HepG2 (cell line): ENCODE data around the gene TGFBI. TPM values are rescaled to one million over a fixed set of nuclear protein-coding genes. Genes with fewer than 3 reads are reported as not detected.
A peak's percentile ranks its signal among the peaks of the same experiment; 100 is the strongest.

Source experiments
- ATAC-seq: fragments of 200-7000 bp; cut with Tn5 transposase; 3 replicates; pipeline ENCODE4 v1.9.1; 2020; ENCODE audit warnings: mild to moderate bottlenecking, moderate library complexity
- BruUV-seq: library from RNA; stranded (reverse); fragments of 400-500 nt; replicated peaks from 2 replicates; lab custom pipeline; 2021; lab: Mats Ljungman, UMichigan
- CTCF ChIA-PET: fragments of 300-600 bp; formaldehyde crosslinking; extraction: SDS; loops from one replicate; lab custom pipeline; 2021; ENCODE audit warnings: low total read pairs, inconsistent platforms, low intra/inter-chr PET ratio; lab: Yijun Ruan, JAX
- POLR2A ChIA-PET: fragments of 350-600 bp; sonication (Branson Sonifier 250); formaldehyde crosslinking; loops from one replicate; lab custom pipeline; 2020; ENCODE audit warnings: antibody characterized with exemption, inconsistent platforms; lab: Yijun Ruan, JAX
- DNase-seq: peaks from one replicate; pipeline ENCODE4 v3.0.0-alpha.2; 2015; ENCODE audit warnings: low spot score
- FAIRE-seq: peaks from 3 replicates; lab custom pipeline; 2011; peaks lifted over from hg19 to GRCh38; lab: Jason Lieb, UNC
- H2AFZ ChIP-seq: one replicate; pipeline ENCODE4 v1.6.1; 2011; ENCODE audit warnings: low read length, inconsistent platforms
- H3K27ac ChIP-seq: fragments of 300-600 bp; 3 replicates; pipeline ENCODE4 v1.8.0; 2011; ENCODE audit warnings: mixed run types, mild to moderate bottlenecking, mixed read lengths, low read length, inconsistent platforms; ENCODE audit not compliant: insufficient read depth; ENCODE audit errors: extremely low read length
- H3K27me3 ChIP-seq, 2 experiments: fragments of 200-600 bp in 1 of 2; 2 replicates in 1 of 2; 3 replicates in 1 of 2; pipeline versions ENCODE4 v1.6.0 to v1.8.0; 2011; ENCODE audit warnings: low read length in 2 of 2, mild to moderate bottlenecking in 2 of 2, moderate library complexity in 2 of 2, inconsistent platforms in 1 of 2; ENCODE audit not compliant: insufficient read depth in 2 of 2, control insufficient read depth in 1 of 2
- H3K36me3 ChIP-seq, 2 experiments: fragments of 200-600 bp in 1 of 2; replicated peaks in 1 of 2; 2 replicates in 1 of 2; 3 replicates in 1 of 2; pipeline versions ENCODE4 v1.5.1 to v1.8.0; 2011; ENCODE audit warnings: low read length in 2 of 2, inconsistent platforms in 1 of 2; ENCODE audit not compliant: insufficient read depth in 2 of 2, control insufficient read depth in 1 of 2
- H3K4me1 ChIP-seq: 2 replicates; pipeline ENCODE4 v1.5.1; 2012; ENCODE audit warnings: low read length, inconsistent platforms; ENCODE audit not compliant: insufficient read depth
- H3K4me2 ChIP-seq: 2 replicates; pipeline ENCODE4 v1.6.0; 2011; ENCODE audit warnings: low read depth, low read length, inconsistent platforms
- H3K4me3 ChIP-seq, 3 experiments: fragments of 200-600 bp in 1 of 3; sonication (generic), shearing (Covaris generic) in 1 of 3; replicated peaks in 1 of 3; 2 replicates each; pipeline ENCODE4 v1.5.1; 2011 to 2016; ENCODE audit warnings: low read length in 3 of 3, inconsistent platforms in 2 of 3, low read depth in 2 of 3, mild to moderate bottlenecking in 2 of 3, control low read depth in 1 of 3, mixed read lengths in 1 of 3; ENCODE audit not compliant: insufficient read depth in 1 of 3
- H3K79me2 ChIP-seq: one replicate; pipeline ENCODE4 v1.6.1; 2011; ENCODE audit warnings: low read length, inconsistent platforms; ENCODE audit not compliant: insufficient read depth
- H3K9ac ChIP-seq: 2 replicates; pipeline ENCODE4 v1.6.0; 2011; ENCODE audit warnings: mild to moderate bottlenecking, low read depth, low read length, inconsistent platforms; ENCODE audit not compliant: insufficient read depth
- H3K9me3 ChIP-seq: 2 replicates; pipeline ENCODE4 v1.5.1; 2012; ENCODE audit warnings: mild to moderate bottlenecking, low read length
- H4K20me1 ChIP-seq: 2 replicates; pipeline ENCODE4 v1.6.0; 2011; ENCODE audit warnings: inconsistent platforms, mild to moderate bottlenecking, low read length, moderate library complexity; ENCODE audit not compliant: insufficient read depth
- BHLHE40 ChIP-seq: IDR thresholded peaks from 2 replicates; pipeline ENCODE4 v1.6.1; 2011; ENCODE audit warnings: low read length, improper control_type of control experiment
- CHD4 ChIP-seq: fragments of 200-600 bp; sonication (generic); IDR thresholded peaks from 2 replicates; pipeline ENCODE4 v1.7.0; 2017; ENCODE audit warnings: mild to moderate bottlenecking, low read length, borderline replicate concordance
- ESRRA ChIP-seq: sonication (generic); formaldehyde crosslinking; IDR thresholded peaks from 2 replicates; pipeline ENCODE4 v1.5.1; 2020; ENCODE audit warnings: mild to moderate bottlenecking, low read depth, missing genetic modification reagents
- PLSCR1 ChIP-seq: sonication (generic); formaldehyde crosslinking; IDR thresholded peaks from 2 replicates; pipeline ENCODE4 v1.5.0; 2020; ENCODE audit warnings: missing genetic modification reagents, mild to moderate bottlenecking, borderline replicate concordance
- SRSF1 ChIP-seq: fragments of 200-400 bp; formaldehyde crosslinking; optimal IDR thresholded peaks from 2 replicates; pipeline ENCODE3; 2017; ENCODE audit warnings: mild to moderate bottlenecking, low read depth, low read length, moderate library complexity
- SRY ChIP-seq: sonication (generic); formaldehyde crosslinking; IDR thresholded peaks from 2 replicates; pipeline ENCODE4 v1.8.0; 2022; ENCODE audit warnings: mild to moderate bottlenecking, missing genetic modification reagents
- ZNF260 ChIP-seq: sonication (generic); formaldehyde crosslinking; IDR thresholded peaks from 2 replicates; pipeline ENCODE4 v1.4.0; 2020; ENCODE audit warnings: missing genetic modification reagents, low read depth, mild to moderate bottlenecking, borderline replicate concordance
- ZNF33A ChIP-seq: sonication (generic); formaldehyde crosslinking; IDR thresholded peaks from 2 replicates; pipeline ENCODE4 v1.5.1; 2020; ENCODE audit warnings: missing genetic modification reagents, mild to moderate bottlenecking, moderate library complexity, borderline replicate concordance
- ZNF34 ChIP-seq: sonication (generic); formaldehyde crosslinking; IDR thresholded peaks from 2 replicates; pipeline ENCODE4 v1.4.0; 2020; ENCODE audit warnings: mild to moderate bottlenecking, missing genetic modification reagents, borderline replicate concordance
- ZNF350 ChIP-seq: sonication (generic); formaldehyde crosslinking; IDR thresholded peaks from 2 replicates; pipeline ENCODE4 v1.4.0; 2020; ENCODE audit warnings: mild to moderate bottlenecking, low read depth, missing genetic modification reagents, borderline replicate concordance
- ZNF382 ChIP-seq: sonication (generic); formaldehyde crosslinking; IDR thresholded peaks from 2 replicates; pipeline ENCODE4 v1.5.0; 2020; ENCODE audit warnings: missing genetic modification reagents, mild to moderate bottlenecking, borderline replicate concordance
- ZNF605 ChIP-seq: sonication (generic); formaldehyde crosslinking; IDR thresholded peaks from 2 replicates; pipeline ENCODE4 v1.8.0; 2022; ENCODE audit warnings: mild to moderate bottlenecking, missing genetic modification reagents
- ZNF607 ChIP-seq: sonication (generic); formaldehyde crosslinking; IDR thresholded peaks from 2 replicates; pipeline ENCODE4 v1.5.1; 2020; ENCODE audit warnings: missing genetic modification reagents, mild to moderate bottlenecking, borderline replicate concordance
- ZNF652 ChIP-seq: IDR thresholded peaks from 2 replicates; pipeline ENCODE4 v1.6.1; 2016; ENCODE audit warnings: low read depth, borderline replicate concordance
- ZNF704 ChIP-seq: sonication (generic); formaldehyde crosslinking; IDR thresholded peaks from 2 replicates; pipeline ENCODE4 v1.8.1; 2023; ENCODE audit warnings: mild to moderate bottlenecking, inconsistent platforms, moderate library complexity, missing genetic modification reagents, borderline replicate concordance
- ZSCAN21 ChIP-seq: sonication (generic); formaldehyde crosslinking; IDR thresholded peaks from 2 replicates; pipeline ENCODE4 v1.8.0; 2022; ENCODE audit warnings: mild to moderate bottlenecking, missing genetic modification reagents, moderate library complexity, borderline replicate concordance
- WGBS: methylation state at CpG from one replicate; pipeline ENCODE4 v1.1.6; 2017; ENCODE audit warnings: low lambda C conversion rate; 5-methylcytosine and 5-hydroxymethylcytosine counted together
- in situ Hi-C: cut with HindIII; loops from 2 replicates; pipeline ENCODE4 v1.10.0; 2017; ENCODE audit warnings: low pct_unique_long_range_greater_than_20kb; ENCODE audit not compliant: extremely low pct_ligation_motif_present
- intact Hi-C: fragments of 100-400 bp; cut with micrococcal nuclease; formaldehyde crosslinking; loops from one replicate; pipeline ENCODE4 v1.10.0; 2022; ENCODE audit not compliant: unreplicated experiment
- polyA plus RNA-seq, 8 experiments: library from polyadenylated mRNA; depleted of rRNA in 3 of 8; stranded (reverse) in 7 of 8; unstranded in 1 of 8; fragments of >200 nt; fragmentation: Illumina TruSeq in 4 of 8; extraction: Trizol in 4 of 8; gene quantifications; 2 replicates each; pipeline versions ENCODE4 v1.2.1 to v1.2.3, GENCODE V29; 2011 to 2016; ENCODE audit warnings: low read depth in 4 of 8, missing spikeins in 1 of 8, mixed read lengths in 1 of 8; ENCODE audit not compliant: insufficient read depth in 1 of 8
- total RNA-seq, 5 experiments: library from RNA; depleted of rRNA; stranded (reverse); fragments of >200 nt; fragmentation: Illumina TruSeq; extraction: Trizol; gene quantifications; 2 replicates each; pipeline ENCODE4 v1.2.3, GENCODE V29; 2016; ENCODE audit warnings: low read depth in 1 of 5

Gene TGFBI
- total and polyA plus RNA-seq, 2 of the 13 experiments (the other 11 are each of a cell fraction or from before 2014, with no cell fraction given), result 275 to 457 TPM

- H3K4me1 ChIP-seq, result peaks cover 90% of the 10 kb centered on the region
- POLR2A ChIA-PET, result interaction anchor here (2.7 to 7.9 kb wide), 4 partner anchors 11 to 82 kb away, joined by 21 to 129 read pairs (median 62); partner anchors contain the start of gene TGFBI
These were observed 27.0 kb downstream of the TGFBI start for GRCh38 chr5:136055612-136056309.

More at GRCh38 chr5:136055612-136056309, 27.0 kb downstream of the TGFBI start:
- 98% methylated on average over 14 of the region's 14 CpGs for WGBS
- Histone ChIP-seq H3K4me2 (no peak overlapping the region), H3K27me3 (no peaks in the 10 kb centered on the region), H2AFZ (no peak overlapping the region), H3K9ac (0 out of 2 replicates have a peak overlapping the region, but pooled peaks have one; percentile 12), H4K20me1 (no peaks in the 10 kb centered on the region), H3K4me3 (no peak overlapping the region), H3K27ac (peak overlapping the region; percentile 89), H3K79me2 (no peaks in the 10 kb centered on the region), H3K36me3 (peaks cover 20 to 46% of the 10 kb centered on the region in 2 experiments), H3K9me3 (no peaks in the 10 kb centered on the region)
- CTCF ChIA-PET, result no interaction called here
- TF ChIP-seq ZNF607 (CRISPR knock-in tag) (no peak), CHD4 (no peak), ZNF382 (no peak), ZNF34 (CRISPR knock-in tag) (no peak), ZNF704 (CRISPR knock-in tag) (no peak), ZSCAN21 (CRISPR knock-in tag) (no peak), PLSCR1 (CRISPR knock-in tag) (no peak), ZNF652 (CRISPR knock-in tag) (no peak), ZNF350 (CRISPR knock-in tag) (no peak), ZNF605 (CRISPR knock-in tag) (no peak), ESRRA (CRISPR knock-in tag) (no peak), ZNF260 (CRISPR knock-in tag) (no peak), SRSF1 (no peak), BHLHE40 (no peak), ZNF33A (CRISPR knock-in tag) (no peak), SRY (CRISPR knock-in tag) (no peak)
- in situ Hi-C loops, result no loop called here
- FAIRE-seq (no peak), DNase-seq (no peak), ATAC-seq (no peak)
- intact Hi-C loops, result no loop called here
- BruUV-seq, result no TSS peak
